Esophagus squamous epithelium (tissue), 5 donors: ENCODE data around the gene ERG. TPM values are rescaled to one million over a fixed set of nuclear protein-coding genes. Genes with fewer than 3 reads are reported as not detected.
A peak's percentile ranks its signal among the peaks of the same experiment; 100 is the strongest.

Experiments used
- DNase-seq: peaks from one replicate; lab custom pipeline; 2025; lab: John Stamatoyannopoulos, UW
- H3K27ac ChIP-seq, 4 donors: fragments of 200-600 bp; sonication (generic); one replicate each; pipeline ENCODE4 v1.5.1; 2016 to 2019; ENCODE audit warnings: mild to moderate bottlenecking in 1 of 4
- H3K27me3 ChIP-seq, 4 donors: fragments of 200-600 bp; sonication (generic); 1 replicate in 3 of 4; 2 replicates in 1 of 4; pipeline versions ENCODE4 v1.5.1 to v1.6.0; 2017 to 2021; ENCODE audit warnings: antibody characterized with exemption in 1 of 4
- H3K36me3 ChIP-seq, 3 donors: fragments of 200-600 bp; sonication (generic); one replicate each; pipeline ENCODE4 v1.5.1; 2016 to 2019
- H3K4me1 ChIP-seq, 3 donors: fragments of 200-600 bp; sonication (generic); one replicate each; pipeline ENCODE4 v1.5.1; 2017 to 2019
- H3K4me3 ChIP-seq, 4 donors: fragments of 200-600 bp; sonication (generic); 1 replicate in 3 of 4; 2 replicates in 1 of 4; pipeline ENCODE4 v1.5.1; 2016 to 2019; ENCODE audit warnings: mild to moderate bottlenecking in 2 of 4, moderate library complexity in 1 of 4
- H3K9me3 ChIP-seq, 3 donors: fragments of 200-600 bp; sonication (generic); one replicate each; pipeline ENCODE4 v1.5.1; 2016 to 2019
- POLR2A ChIP-seq, 4 donors: fragments of 450-650 bp; IDR thresholded peaks; one replicate each; pipeline ENCODE4 v1.6.1; 2017; ENCODE audit warnings: antibody characterized with exemption in 4 of 4, mild to moderate bottlenecking in 4 of 4, moderate library complexity in 3 of 4
- WGBS, 2 donors: methylation state at CpG; one replicate each; pipeline ENCODE4 v1.1.5; 2018; 5-methylcytosine and 5-hydroxymethylcytosine counted together
- intact Hi-C: fragments of 100-400 bp; cut with DNase I; formaldehyde crosslinking; loops from one replicate; pipeline ENCODE4 v1.15.0; 2022
- total RNA-seq, 4 donors: library from RNA; depleted of rRNA; stranded (reverse); fragments of >200 nt; gene quantifications; one replicate each; pipeline ENCODE4 v1.1.0, GENCODE V29; 2016
- TF ChIP-seq, protein P1 (sequence below), 6 experiments: fragments of 450-650 bp in 4 of 6; fragments of 200-600 bp in 2 of 6; sonication (generic) in 2 of 6; IDR thresholded peaks; one replicate each; pipeline ENCODE4 v1.5.1; 2016 to 2019; ENCODE audit warnings: antibody characterized with exemption in 6 of 6, mild to moderate bottlenecking in 4 of 6, moderate library complexity in 4 of 6
- donor health status: DM: yes; HTN: yes; CAD: no.

Gene ERG
- total RNA-seq, 4 donors from 2014 or later = 2.5 to 10.9 (median 8.4) TPM

DNA sequence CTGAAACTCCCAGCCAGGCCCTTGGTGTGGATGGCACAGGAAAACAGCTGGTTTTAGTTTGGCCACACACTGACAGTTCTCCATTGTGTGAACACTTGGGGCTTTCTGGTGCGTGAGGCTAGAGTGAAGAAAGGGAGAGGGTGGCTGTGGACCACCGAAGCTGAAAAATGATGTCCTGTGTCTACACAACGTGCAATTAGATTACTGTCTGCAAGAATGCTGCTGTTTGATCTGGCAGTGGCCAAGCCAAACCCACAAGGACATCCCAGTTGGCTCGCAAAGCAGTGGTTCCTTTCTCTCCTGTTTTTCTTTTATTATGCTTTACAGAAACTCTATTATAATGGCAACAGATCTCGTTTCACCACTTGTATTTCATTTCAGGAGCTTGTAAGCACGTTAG is 58.9 kb downstream of the ERG start:
- Histone ChIP-seq H3K27ac (no peak overlapping the region), H3K9me3 (no peaks in the 10 kb centered on the region), H3K36me3 (no peaks in the 10 kb centered on the region), H3K4me1 (peaks cover 0 to 14% (median 5%) of the 10 kb centered on the region in 3 donors), H3K4me3 (no peak overlapping the region), H3K27me3 (no peaks in the 10 kb centered on the region)
- no peak for TF ChIP-seq POLR2A (IDR thresholded peaks at IDR 0.05)
- TF ChIP-seq, protein P1, sequence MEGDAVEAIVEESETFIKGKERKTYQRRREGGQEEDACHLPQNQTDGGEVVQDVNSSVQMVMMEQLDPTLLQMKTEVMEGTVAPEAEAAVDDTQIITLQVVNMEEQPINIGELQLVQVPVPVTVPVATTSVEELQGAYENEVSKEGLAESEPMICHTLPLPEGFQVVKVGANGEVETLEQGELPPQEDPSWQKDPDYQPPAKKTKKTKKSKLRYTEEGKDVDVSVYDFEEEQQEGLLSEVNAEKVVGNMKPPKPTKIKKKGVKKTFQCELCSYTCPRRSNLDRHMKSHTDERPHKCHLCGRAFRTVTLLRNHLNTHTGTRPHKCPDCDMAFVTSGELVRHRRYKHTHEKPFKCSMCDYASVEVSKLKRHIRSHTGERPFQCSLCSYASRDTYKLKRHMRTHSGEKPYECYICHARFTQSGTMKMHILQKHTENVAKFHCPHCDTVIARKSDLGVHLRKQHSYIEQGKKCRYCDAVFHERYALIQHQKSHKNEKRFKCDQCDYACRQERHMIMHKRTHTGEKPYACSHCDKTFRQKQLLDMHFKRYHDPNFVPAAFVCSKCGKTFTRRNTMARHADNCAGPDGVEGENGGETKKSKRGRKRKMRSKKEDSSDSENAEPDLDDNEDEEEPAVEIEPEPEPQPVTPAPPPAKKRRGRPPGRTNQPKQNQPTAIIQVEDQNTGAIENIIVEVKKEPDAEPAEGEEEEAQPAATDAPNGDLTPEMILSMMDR (IDR thresholded peaks at IDR 0.05) = no peak
- intact Hi-C loops = no loop called here
- no peak for DNase-seq
- WGBS, 2 donors = 65 to 67% methylated on average over 6 of the region's 6 CpGs

DNA sequence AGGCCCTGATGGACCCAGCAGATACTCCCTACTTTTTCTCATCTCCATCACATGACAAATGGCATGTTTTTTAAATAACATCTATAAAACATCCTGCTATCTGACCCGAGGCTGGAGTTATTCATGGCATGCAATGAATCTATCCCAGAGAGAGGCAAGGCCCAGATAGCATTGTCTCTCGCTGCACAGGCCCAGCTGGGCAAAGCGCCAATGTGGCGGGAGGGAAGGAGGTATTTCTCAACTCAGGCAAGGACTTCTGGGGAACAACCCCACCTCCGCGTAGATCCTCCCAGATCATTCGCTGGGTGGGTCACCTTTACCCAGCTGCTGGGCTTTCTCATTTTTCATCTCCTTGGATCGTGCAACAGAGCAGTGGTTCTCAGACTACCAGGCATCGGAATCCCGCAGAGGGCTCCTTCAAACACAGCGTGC is 59.8 kb downstream of the ERG start:
- WGBS, 2 donors = 60 to 82% methylated on average over 7 to 11 of the region's 11 CpGs
- no peaks in the 10 kb centered on the region for H3K36me3 ChIP-seq
- H3K27ac ChIP-seq = no peak overlapping the region
- intact Hi-C loops = no loop called here
- H3K9me3 ChIP-seq = no peaks in the 10 kb centered on the region
- DNase-seq = no peak
- H3K4me3 ChIP-seq = no peak overlapping the region
- TF ChIP-seq POLR2A (IDR thresholded peaks at IDR 0.05) = no peak
- TF ChIP-seq, protein P1 (IDR thresholded peaks at IDR 0.05) = no peak
- H3K4me1 ChIP-seq = peaks cover 0 to 14% (median 5%) of the 10 kb centered on the region in 3 donors
- H3K27me3 ChIP-seq = no peaks in the 10 kb centered on the region

DNA sequence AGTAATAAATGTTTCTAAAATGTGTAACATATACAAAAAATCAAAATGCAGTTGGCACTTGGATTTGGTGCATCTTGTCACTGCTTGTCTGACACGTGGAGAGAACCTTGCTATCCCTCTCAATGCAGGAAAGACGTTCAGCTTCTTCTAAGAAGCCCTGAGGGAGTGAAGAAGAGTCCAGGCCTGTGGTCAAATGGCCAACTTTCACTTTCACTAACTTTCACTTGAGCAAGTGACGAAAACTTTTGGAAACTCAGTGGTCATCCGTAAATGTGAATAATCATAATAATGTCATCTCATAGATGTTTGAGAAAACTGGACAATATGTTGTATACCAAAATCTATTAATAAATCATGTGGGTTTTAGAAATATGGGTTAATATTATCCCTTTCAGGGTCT is 61.9 kb downstream of the ERG start:
- no peaks in the 10 kb centered on the region for H3K36me3 ChIP-seq
- TF ChIP-seq, protein P1 (IDR thresholded peaks at IDR 0.05) = no peak
- TF ChIP-seq POLR2A (IDR thresholded peaks at IDR 0.05) = no peak
- intact Hi-C loops = no loop called here
- 69% methylated on average over 4 of the region's 4 CpGs for WGBS, 2 donors
- H3K4me1 ChIP-seq = peaks cover 0 to 14% (median 5%) of the 10 kb centered on the region in 3 donors
- H3K27me3 ChIP-seq = no peaks in the 10 kb centered on the region
- H3K27ac ChIP-seq = no peak overlapping the region
- no peak for DNase-seq
- H3K9me3 ChIP-seq = no peaks in the 10 kb centered on the region
- no peak overlapping the region for H3K4me3 ChIP-seq

GRCh38 chr21:38434913-38435533 is 63.3 kb downstream of the ERG start:
- no peaks in the 10 kb centered on the region for H3K36me3 ChIP-seq
- intact Hi-C loops = no loop called here
- H3K27me3 ChIP-seq = no peaks in the 10 kb centered on the region
- DNase-seq = no peak
- peak overlapping the region in 1 of 4 donors; percentile 7 for H3K4me3 ChIP-seq
- peak overlapping the region in 2 of 4 donors; percentile 1 to 57 for H3K27ac ChIP-seq
- peaks cover 0 to 14% (median 5%) of the 10 kb centered on the region in 3 donors for H3K4me1 ChIP-seq
- WGBS, 2 donors = 50 to 53% methylated on average over 8 of the region's 8 CpGs
- H3K9me3 ChIP-seq = no peaks in the 10 kb centered on the region
- TF ChIP-seq, protein P1 (IDR thresholded peaks at IDR 0.05) = no peak
- TF ChIP-seq POLR2A (IDR thresholded peaks at IDR 0.05) = no peak

DNA sequence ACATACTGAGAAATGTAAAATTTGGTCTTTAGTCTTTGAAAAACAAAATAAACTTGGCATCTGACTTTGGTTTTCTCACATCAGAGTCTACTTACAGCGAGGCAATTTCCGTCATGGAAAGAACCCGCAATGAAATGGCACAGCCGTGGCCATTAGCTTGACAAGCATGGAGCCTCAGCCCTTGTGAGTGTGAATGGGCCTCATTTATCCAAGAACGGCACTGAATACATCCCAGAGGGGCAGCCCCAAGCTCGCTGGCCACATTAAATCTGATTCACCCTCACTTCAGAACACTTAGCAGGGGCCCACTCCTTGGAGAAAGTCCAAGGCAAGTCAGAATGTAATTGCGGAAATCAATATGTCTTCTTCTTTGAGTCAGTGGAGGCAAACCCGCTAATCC is 64.8 kb downstream of the ERG start:
- Histone ChIP-seq H3K4me3 (no peak overlapping the region), H3K27me3 (no peaks in the 10 kb centered on the region), H3K36me3 (no peaks in the 10 kb centered on the region), H3K27ac (no peak overlapping the region), H3K9me3 (no peaks in the 10 kb centered on the region), H3K4me1 (peaks cover 0 to 14% (median 5%) of the 10 kb centered on the region in 3 donors)
- intact Hi-C loops = no loop called here
- DNase-seq = no peak
- 86 to 89% methylated on average over 8 of the region's 8 CpGs for WGBS, 2 donors
- no peak for TF ChIP-seq POLR2A (IDR thresholded peaks at IDR 0.05)
- TF ChIP-seq, protein P1 (IDR thresholded peaks at IDR 0.05) = no peak
